ENCODE measurements around the gene KHK.

DNA sequence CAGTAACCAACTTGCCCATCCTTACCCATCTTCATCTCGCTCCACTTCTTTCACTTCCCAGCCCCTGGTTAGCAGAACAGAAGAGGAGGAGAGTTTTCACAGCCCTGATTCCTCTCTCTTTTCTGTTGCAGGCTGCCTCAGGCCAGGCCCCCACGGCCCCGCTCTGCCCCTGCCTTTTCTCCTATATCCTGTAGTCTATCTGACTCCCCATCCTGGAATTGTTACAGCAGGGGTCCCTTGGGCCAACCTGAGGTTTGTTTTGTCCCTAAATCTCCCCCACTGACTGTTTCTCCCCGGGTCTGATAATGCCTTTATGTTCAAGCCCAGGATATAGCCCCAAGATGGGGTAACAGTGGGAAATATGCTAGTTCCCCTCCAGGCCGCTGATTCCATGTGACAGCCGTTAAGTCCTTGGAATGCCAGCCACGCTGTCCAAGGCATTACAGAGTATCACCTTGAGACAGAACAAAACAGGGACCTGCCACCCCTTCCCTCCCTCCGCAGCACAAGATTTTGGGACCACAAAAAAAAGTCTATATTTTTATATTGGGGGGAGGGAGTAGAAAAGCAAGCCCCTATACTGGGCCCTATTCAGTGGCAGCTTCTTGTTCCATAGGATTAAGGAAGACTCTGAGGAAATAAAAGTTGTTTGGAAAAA is 16.5 kb upstream of the KHK start:
- TF ChIP-seq, protein P1, sequence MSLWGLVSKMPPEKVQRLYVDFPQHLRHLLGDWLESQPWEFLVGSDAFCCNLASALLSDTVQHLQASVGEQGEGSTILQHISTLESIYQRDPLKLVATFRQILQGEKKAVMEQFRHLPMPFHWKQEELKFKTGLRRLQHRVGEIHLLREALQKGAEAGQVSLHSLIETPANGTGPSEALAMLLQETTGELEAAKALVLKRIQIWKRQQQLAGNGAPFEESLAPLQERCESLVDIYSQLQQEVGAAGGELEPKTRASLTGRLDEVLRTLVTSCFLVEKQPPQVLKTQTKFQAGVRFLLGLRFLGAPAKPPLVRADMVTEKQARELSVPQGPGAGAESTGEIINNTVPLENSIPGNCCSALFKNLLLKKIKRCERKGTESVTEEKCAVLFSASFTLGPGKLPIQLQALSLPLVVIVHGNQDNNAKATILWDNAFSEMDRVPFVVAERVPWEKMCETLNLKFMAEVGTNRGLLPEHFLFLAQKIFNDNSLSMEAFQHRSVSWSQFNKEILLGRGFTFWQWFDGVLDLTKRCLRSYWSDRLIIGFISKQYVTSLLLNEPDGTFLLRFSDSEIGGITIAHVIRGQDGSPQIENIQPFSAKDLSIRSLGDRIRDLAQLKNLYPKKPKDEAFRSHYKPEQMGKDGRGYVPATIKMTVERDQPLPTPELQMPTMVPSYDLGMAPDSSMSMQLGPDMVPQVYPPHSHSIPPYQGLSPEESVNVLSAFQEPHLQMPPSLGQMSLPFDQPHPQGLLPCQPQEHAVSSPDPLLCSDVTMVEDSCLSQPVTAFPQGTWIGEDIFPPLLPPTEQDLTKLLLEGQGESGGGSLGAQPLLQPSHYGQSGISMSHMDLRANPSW (CRISPR knock-in tag; IDR thresholded peaks at IDR 0.05): no peak
- no peak for TF ChIP-seq CEBPB (tag; IDR thresholded peaks at IDR 0.05)
- TF ChIP-seq ZNF274 (IDR thresholded peaks at IDR 0.05; ENCODE audit: borderline replicate concordance, low read depth, low read length): no peak
- TF ChIP-seq ZNF212 (CRISPR knock-in tag; IDR thresholded peaks at IDR 0.05): no peak
- TF ChIP-seq ZNF41 (CRISPR knock-in tag; conservative IDR thresholded peaks at IDR 0.05): no peak
- TF ChIP-seq NFXL1 (CRISPR knock-in tag; IDR thresholded peaks at IDR 0.05): no peak
